HepG2 (cell line): ENCODE data around the gene EVA1C. TPM values are rescaled to one million over a fixed set of nuclear protein-coding genes. Genes with fewer than 3 reads are reported as not detected.

Experiments
- HES4 ChIP-seq: sonication (generic); formaldehyde crosslinking; IDR thresholded peaks from 2 replicates; pipeline ENCODE4 v1.9.0; 2021; ENCODE audit warnings: mild to moderate bottlenecking, missing genetic modification reagents, borderline replicate concordance
- HOXD1 ChIP-seq: sonication (generic); formaldehyde crosslinking; IDR thresholded peaks from 2 replicates; pipeline ENCODE4 v1.5.0; 2020; ENCODE audit warnings: missing genetic modification reagents
- MBNL3 ChIP-seq: fragments of 250-450 bp; sonication (Bioruptor Pico); conservative IDR thresholded peaks from 2 replicates; pipeline ENCODE4 v1.8.0; 2022; ENCODE audit warnings: mild to moderate bottlenecking, inconsistent platforms
- NR1H2 ChIP-seq: sonication (generic); formaldehyde crosslinking; IDR thresholded peaks from 2 replicates; pipeline ENCODE4 v1.8.1; 2022; ENCODE audit warnings: low read depth, missing genetic modification reagents, borderline replicate concordance
- SYNCRIP ChIP-seq: fragments of 200-400 bp; formaldehyde crosslinking; IDR thresholded peaks from 2 replicates; pipeline ENCODE4 v1.6.1; 2018; ENCODE audit warnings: mild to moderate bottlenecking, low read depth, low read length; ENCODE audit not compliant: insufficient read depth
- ZNF577 ChIP-seq: sonication (generic); formaldehyde crosslinking; IDR thresholded peaks from 2 replicates; pipeline ENCODE4 v1.4.0; 2020; ENCODE audit warnings: mild to moderate bottlenecking, low read depth, missing genetic modification reagents, borderline replicate concordance
- ZNF766 ChIP-seq: sonication (generic); formaldehyde crosslinking; IDR thresholded peaks from 2 replicates; pipeline ENCODE4 v1.5.0; 2020; ENCODE audit warnings: missing genetic modification reagents, borderline replicate concordance
- polyA plus RNA-seq, 8 experiments: library from polyadenylated mRNA; depleted of rRNA in 3 of 8; stranded (reverse) in 7 of 8; unstranded in 1 of 8; fragments of >200 nt; fragmentation: Illumina TruSeq in 4 of 8; extraction: Trizol in 4 of 8; gene quantifications; 2 replicates each; pipeline versions ENCODE4 v1.2.1 to v1.2.3, GENCODE V29; 2011 to 2016; ENCODE audit warnings: low read depth in 4 of 8, missing spikeins in 1 of 8, mixed read lengths in 1 of 8; ENCODE audit not compliant: insufficient read depth in 1 of 8
- total RNA-seq, 5 experiments: library from RNA; depleted of rRNA; stranded (reverse); fragments of >200 nt; fragmentation: Illumina TruSeq; extraction: Trizol; gene quantifications; 2 replicates each; pipeline ENCODE4 v1.2.3, GENCODE V29; 2016; ENCODE audit warnings: low read depth in 1 of 5
- TF ChIP-seq, protein P1 (sequence below): IDR thresholded peaks from 2 replicates; pipeline ENCODE4 v1.6.1; 2016; ENCODE audit warnings: low read depth, control low read depth
- TF ChIP-seq, protein P2 (sequence below): sonication (generic); formaldehyde crosslinking; IDR thresholded peaks from 2 replicates; pipeline ENCODE4 v1.4.0; 2020; ENCODE audit warnings: missing genetic modification reagents
- TF ChIP-seq, protein P3 (sequence below): sonication (generic); formaldehyde crosslinking; IDR thresholded peaks from 2 replicates; pipeline ENCODE4 v1.4.0; 2020; ENCODE audit warnings: missing genetic modification reagents, borderline replicate concordance
- TF ChIP-seq, protein P4 (sequence below): IDR thresholded peaks from 2 replicates; pipeline ENCODE4 v1.6.1; 2018; ENCODE audit warnings: missing genetic modification reagents, mild to moderate bottlenecking, missing compliant biosample characterization

The EVA1C gene
- total and polyA plus RNA-seq, 2 of the 13 experiments (the other 11 are each of a cell fraction or from before 2014, with no cell fraction given): 0.29 to 0.34 TPM

DNA sequence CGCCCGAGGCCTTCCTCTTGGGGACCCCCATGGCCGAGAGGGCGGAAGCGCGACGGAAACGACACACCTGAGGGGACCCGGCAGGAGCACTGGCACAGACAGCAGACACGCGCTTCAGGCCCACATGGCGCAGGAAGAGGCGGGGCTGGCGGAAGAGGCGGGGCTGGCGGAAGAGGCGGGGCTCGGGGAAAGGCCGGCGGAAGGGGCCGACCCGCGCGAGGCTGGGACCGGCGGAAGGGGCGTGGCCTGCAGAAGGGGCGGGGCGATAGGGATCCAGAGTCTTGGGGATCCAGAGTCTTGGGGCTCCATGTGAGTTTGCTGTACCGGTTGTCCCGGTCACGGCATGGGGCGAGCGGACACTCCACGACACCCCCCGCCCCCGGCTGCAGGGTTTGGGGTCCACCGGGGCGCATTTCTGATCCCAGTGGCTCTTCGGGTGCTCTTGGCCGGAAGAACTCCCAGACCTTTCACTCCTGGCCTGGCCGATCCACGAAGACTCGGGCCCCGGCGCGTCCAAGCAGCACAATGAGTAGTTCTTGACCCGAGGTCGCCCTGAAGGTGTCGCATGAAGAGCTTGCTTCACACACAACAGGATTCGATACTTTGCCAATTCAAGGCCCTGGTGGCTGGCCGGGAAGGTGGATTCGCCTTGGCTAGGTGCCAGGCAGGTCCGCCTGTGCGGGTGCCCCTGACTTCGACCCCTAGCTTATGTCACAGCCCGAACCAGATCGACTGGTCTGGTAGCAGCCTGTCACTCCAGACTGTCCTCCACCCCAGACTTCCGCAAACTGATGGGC, 19.4 kb upstream of the EVA1C start, which contains the start of gene URB1 (continued):
- TF ChIP-seq HES4 (CRISPR knock-in tag) (no peak), ZNF577 (CRISPR knock-in tag) (no peak), HOXD1 (CRISPR knock-in tag) (no peak), NR1H2 (CRISPR knock-in tag) (peak; percentile 57; the same call in 1 of the 2 replicates), MBNL3 (CRISPR knock-in tag) (no peak), ZNF766 (CRISPR knock-in tag) (peak; percentile 64; the same call in 1 of the 2 replicates), SYNCRIP (no peak)
- TF ChIP-seq, protein P1, sequence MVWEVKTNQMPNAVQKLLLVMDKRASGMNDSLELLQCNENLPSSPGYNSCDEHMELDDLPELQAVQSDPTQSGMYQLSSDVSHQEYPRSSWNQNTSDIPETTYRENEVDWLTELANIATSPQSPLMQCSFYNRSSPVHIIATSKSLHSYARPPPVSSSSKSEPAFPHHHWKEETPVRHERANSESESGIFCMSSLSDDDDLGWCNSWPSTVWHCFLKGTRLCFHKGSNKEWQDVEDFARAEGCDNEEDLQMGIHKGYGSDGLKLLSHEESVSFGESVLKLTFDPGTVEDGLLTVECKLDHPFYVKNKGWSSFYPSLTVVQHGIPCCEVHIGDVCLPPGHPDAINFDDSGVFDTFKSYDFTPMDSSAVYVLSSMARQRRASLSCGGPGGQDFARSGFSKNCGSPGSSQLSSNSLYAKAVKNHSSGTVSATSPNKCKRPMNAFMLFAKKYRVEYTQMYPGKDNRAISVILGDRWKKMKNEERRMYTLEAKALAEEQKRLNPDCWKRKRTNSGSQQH: no peak; the same call in 1 of the 2 replicates
- TF ChIP-seq, protein P2, sequence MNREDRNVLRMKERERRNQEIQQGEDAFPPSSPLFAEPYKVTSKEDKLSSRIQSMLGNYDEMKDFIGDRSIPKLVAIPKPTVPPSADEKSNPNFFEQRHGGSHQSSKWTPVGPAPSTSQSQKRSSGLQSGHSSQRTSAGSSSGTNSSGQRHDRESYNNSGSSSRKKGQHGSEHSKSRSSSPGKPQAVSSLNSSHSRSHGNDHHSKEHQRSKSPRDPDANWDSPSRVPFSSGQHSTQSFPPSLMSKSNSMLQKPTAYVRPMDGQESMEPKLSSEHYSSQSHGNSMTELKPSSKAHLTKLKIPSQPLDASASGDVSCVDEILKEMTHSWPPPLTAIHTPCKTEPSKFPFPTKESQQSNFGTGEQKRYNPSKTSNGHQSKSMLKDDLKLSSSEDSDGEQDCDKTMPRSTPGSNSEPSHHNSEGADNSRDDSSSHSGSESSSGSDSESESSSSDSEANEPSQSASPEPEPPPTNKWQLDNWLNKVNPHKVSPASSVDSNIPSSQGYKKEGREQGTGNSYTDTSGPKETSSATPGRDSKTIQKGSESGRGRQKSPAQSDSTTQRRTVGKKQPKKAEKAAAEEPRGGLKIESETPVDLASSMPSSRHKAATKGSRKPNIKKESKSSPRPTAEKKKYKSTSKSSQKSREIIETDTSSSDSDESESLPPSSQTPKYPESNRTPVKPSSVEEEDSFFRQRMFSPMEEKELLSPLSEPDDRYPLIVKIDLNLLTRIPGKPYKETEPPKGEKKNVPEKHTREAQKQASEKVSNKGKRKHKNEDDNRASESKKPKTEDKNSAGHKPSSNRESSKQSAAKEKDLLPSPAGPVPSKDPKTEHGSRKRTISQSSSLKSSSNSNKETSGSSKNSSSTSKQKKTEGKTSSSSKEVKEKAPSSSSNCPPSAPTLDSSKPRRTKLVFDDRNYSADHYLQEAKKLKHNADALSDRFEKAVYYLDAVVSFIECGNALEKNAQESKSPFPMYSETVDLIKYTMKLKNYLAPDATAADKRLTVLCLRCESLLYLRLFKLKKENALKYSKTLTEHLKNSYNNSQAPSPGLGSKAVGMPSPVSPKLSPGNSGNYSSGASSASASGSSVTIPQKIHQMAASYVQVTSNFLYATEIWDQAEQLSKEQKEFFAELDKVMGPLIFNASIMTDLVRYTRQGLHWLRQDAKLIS (CRISPR knock-in tag): no peak
- TF ChIP-seq, protein P3, sequence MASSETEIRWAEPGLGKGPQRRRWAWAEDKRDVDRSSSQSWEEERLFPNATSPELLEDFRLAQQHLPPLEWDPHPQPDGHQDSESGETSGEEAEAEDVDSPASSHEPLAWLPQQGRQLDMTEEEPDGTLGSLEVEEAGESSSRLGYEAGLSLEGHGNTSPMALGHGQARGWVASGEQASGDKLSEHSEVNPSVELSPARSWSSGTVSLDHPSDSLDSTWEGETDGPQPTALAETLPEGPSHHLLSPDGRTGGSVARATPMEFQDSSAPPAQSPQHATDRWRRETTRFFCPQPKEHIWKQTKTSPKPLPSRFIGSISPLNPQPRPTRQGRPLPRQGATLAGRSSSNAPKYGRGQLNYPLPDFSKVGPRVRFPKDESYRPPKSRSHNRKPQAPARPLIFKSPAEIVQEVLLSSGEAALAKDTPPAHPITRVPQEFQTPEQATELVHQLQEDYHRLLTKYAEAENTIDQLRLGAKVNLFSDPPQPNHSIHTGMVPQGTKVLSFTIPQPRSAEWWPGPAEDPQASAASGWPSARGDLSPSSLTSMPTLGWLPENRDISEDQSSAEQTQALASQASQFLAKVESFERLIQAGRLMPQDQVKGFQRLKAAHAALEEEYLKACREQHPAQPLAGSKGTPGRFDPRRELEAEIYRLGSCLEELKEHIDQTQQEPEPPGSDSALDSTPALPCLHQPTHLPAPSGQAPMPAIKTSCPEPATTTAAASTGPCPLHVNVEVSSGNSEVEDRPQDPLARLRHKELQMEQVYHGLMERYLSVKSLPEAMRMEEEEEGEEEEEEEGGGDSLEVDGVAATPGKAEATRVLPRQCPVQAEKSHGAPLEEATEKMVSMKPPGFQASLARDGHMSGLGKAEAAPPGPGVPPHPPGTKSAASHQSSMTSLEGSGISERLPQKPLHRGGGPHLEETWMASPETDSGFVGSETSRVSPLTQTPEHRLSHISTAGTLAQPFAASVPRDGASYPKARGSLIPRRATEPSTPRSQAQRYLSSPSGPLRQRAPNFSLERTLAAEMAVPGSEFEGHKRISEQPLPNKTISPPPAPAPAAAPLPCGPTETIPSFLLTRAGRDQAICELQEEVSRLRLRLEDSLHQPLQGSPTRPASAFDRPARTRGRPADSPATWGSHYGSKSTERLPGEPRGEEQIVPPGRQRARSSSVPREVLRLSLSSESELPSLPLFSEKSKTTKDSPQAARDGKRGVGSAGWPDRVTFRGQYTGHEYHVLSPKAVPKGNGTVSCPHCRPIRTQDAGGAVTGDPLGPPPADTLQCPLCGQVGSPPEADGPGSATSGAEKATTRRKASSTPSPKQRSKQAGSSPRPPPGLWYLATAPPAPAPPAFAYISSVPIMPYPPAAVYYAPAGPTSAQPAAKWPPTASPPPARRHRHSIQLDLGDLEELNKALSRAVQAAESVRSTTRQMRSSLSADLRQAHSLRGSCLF: no peak
- TF ChIP-seq, protein P4, sequence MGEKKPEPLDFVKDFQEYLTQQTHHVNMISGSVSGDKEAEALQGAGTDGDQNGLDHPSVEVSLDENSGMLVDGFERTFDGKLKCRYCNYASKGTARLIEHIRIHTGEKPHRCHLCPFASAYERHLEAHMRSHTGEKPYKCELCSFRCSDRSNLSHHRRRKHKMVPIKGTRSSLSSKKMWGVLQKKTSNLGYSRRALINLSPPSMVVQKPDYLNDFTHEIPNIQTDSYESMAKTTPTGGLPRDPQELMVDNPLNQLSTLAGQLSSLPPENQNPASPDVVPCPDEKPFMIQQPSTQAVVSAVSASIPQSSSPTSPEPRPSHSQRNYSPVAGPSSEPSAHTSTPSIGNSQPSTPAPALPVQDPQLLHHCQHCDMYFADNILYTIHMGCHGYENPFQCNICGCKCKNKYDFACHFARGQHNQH (CRISPR knock-in tag): peak; percentile 36; the same call in 1 of the 2 replicates
